ENCODE data around the gene C1orf226.

Gene C1orf226

GRCh38 chr1:162385702-162386101 lies 4.2 kb downstream of the C1orf226 start:
- no peak for DNase-seq

- no peak for DNase-seq
Observed at GRCh38 chr1:162386292-162387225, 5.0 kb downstream of the C1orf226 start.

- DNase-seq: no peak
Observed at GRCh38 chr1:162387226-162388082, 5.9 kb downstream of the C1orf226 start.

- no peak for DNase-seq
Observed at GRCh38 chr1:162388083-162388594, 6.6 kb downstream of the C1orf226 start.

DNA sequence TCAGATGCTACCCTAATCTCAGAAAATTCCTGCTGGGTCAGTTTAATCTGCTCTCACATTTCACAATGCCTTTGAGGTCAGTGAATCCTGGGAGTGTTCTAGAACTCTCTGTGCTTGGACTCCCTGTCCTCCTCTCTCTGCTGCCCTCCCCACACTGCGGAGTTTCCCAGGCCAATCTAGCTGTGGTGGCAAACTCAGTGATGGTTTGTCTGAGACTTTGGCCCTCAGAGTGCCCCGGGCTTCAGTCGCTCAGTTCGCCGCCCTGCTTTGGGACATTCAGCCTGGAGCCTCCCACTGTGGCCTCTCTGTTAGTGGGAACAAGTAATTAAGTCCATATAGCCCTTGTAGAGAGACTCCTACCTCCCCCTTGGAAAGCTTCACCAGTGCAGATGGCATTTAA lies 7.1 kb downstream of the C1orf226 start:
- no peak for DNase-seq

DNA sequence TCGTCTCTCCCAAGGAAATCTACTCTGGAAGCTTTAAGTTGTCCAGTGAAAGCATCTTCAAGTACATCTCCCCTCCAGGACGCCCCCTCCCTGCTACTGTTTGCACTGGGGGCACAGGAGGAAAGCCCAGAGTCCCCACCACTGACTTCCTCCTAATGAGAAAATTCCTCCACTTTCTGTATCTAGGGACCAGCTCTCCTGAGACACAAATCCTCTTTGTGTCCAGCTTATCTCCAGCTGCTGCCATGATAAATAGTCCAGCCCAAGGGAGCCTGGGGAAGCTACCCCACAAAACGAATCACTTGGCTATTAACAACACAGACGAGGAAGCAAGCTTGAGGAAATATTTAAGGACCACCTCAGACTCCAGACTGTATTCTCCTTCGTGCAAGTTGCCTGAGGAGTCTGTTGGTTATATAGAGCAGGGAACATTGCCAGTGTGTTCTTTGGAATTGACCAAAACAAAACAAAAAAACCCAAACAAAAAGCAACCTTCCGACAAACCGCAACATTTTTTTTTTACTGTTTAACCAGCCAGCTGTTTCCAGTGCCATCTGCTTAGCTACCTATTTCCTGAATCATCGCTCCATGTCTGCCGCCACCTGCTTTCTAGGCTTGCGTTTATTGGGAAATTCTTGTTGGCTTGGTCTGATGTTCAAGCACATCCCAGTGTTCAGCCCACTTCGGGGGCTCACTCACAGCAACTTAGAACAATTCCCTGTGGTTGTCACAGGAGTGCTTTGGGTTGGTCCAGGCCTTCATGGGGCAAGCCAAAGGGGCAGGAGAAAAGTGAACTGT lies 7.7 kb downstream of the C1orf226 start:
- DNase-seq: no peak

DNA sequence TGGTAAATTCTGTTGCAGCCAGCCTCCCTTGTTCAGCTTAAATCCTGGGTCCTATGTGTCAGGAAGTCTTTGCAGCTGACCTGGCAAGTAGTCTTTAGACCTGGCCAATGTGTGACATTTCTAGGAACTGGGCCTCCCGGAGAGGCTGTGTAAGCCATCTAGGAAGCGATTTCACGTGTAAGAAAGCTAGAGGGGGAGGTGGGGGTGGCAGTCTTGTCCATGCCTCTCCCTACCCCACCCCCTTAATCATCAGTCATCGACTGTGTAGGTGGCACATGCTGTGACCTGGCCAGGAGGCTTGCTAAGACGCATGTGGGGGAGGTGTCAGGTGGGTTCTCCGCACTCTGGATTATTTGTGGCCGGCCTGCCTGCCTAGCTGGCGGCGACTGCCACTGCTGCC lies 8.4 kb downstream of the C1orf226 start:
- DNase-seq: no peak

GRCh38 chr1:162390396-162391185 lies 9.1 kb downstream of the C1orf226 start:
- no peak for DNase-seq

GRCh38 chr1:162391790-162392563 lies 10.4 kb downstream of the C1orf226 start:
- no peak for DNase-seq

GRCh38 chr1:162396201-162396906 lies 14.8 kb downstream of the C1orf226 start:
- DNase-seq: no peak

GRCh38 chr1:162397039-162397448 lies 15.5 kb downstream of the C1orf226 start:
- no peak for DNase-seq

GRCh38 chr1:162397943-162398560 lies 16.5 kb downstream of the C1orf226 start:
- DNase-seq: no peak

DNA sequence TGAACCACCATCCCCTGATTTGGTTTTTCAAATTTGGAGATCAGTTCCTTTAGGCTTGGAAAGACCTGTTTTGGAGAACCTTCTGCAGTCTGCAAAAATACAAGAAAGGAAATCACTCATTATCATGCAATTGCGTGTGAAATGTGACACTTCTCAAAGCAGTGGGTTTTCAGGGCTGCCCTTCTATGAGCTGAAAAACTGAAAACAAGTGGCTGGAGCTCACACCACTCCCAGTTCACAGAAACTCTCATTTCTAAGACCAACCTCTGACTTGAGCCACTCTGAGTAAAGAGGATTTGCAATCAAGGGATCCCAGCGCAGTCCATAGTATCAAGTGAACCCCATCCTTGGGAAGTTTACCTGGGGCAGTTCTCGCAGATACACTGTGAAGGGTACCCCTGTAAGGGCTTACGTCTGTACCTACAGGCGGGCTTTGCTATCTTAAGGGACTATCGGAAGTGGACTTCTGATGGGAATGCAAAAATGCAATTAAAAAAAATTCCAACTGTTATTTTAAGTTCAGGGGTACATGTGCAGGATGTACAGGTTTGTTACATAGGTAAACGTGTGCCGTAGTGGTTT lies 17.6 kb downstream of the C1orf226 start:
- no peak for DNase-seq

GRCh38 chr1:162400790-162401355 lies 19.3 kb downstream of the C1orf226 start:
- DNase-seq: no peak

DNA sequence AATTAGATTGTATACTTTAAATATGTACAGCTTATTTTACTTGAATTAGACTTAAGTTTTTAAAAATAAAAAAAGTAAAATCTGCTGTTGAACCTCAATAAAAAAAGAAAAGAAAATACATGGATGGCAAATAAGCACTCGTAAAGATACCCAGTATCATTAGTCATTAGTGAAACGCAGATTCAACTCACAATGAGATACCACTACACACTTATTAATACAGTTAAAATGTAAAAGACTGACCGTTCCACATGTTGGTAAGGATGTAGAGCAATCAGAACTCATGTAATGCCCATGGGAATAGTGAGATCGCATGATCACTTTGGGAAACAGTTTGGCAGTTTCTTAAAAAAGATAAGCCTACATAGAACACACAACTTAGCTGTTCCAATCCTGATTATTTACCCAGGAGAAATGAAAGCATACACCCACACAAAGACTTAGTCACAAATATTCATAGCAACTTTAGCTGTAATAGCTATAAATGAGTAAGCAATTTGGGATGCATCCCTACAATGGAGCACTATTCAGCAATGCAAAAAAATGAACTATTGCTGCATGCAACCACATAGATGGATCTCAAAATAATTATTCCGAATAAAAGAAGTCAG lies 23.1 kb downstream of the C1orf226 start:
- no peak for DNase-seq

DNA sequence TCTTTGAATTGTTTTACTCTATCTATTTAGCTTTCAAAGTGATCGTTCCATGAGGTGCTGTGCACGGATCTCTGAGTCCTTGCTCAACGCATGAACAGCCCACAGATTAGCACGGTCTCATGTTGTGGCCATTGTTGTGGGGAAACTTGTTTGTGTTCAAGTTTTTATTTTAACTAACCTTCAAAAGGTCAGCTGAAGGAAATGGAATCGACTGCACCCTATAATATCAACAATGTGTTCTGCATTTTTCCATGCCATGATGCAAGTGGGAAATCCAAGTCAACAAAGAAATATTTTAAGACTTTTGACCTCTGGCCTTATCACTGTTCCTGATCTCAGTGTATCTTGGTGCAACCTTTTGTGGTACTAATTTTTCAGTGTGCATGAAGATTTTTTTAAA lies 24.3 kb downstream of the C1orf226 start:
- DNase-seq: no peak

GRCh38 chr1:162406811-162407210 lies 25.3 kb downstream of the C1orf226 start:
- DNase-seq: no peak

- DNase-seq: no peak
Observed at GRCh38 chr1:162407539-162407938, 26.0 kb downstream of the C1orf226 start.

DNA sequence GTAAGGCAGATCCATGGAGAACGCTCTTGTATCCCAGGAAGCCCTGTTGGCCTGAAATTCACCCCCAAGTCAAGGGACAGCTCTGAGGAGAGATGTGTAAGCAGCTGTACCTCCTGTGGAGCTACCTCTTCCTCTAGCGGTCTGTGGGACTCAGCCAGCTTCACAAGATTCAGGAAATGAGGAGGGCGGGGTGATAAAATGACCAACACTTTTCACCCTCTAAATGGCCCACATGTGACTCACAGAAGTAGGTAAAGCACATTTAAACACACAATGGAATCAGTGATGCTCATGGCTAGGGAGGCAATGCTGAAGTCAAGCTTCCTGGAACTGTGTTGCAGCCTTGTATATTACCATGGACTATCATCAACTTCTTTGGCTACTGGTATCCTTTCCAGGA lies 30.5 kb downstream of the C1orf226 start, which contains the start of gene SH2D1B:
Gene SH2D1B, minus strand, starts transcription at position 135 of the 400 bp plus-strand sequence. Its CDS starts 120 bp downstream, at position 15.
- no peak for DNase-seq

All from NCI-H2081 treated with DMSO at 0.1 percent for 48 hours (cell line).